HEK293 (cell line): ENCODE measurements around the gene SRRM2.
A peak's percentile ranks its signal among the peaks of the same experiment; 100 is the strongest.

Experiments used
- BCL11A ChIP-seq: fragments of 450-650 bp; formaldehyde crosslinking; IDR thresholded peaks from 2 replicates; pipeline ENCODE4 v1.5.1; 2016; ENCODE audit warnings: low read depth, missing biosample characterization, missing genetic modification characterization
- EGR2 ChIP-seq: fragments of 450-650 bp; formaldehyde crosslinking; IDR thresholded peaks from 2 replicates; pipeline ENCODE4 v1.5.1; 2016; ENCODE audit warnings: low read depth, missing biosample characterization, missing genetic modification characterization
- GLI4 ChIP-seq: fragments of 450-650 bp; formaldehyde crosslinking; IDR thresholded peaks from 2 replicates; pipeline ENCODE4 v1.5.1; 2016; ENCODE audit warnings: missing biosample characterization, missing genetic modification characterization
- GLIS1 ChIP-seq: fragments of 450-650 bp; formaldehyde crosslinking; IDR thresholded peaks from 2 replicates; pipeline ENCODE4 v1.5.1; 2016; ENCODE audit warnings: missing biosample characterization, missing genetic modification characterization
- KLF16 ChIP-seq: fragments of 450-650 bp; formaldehyde crosslinking; IDR thresholded peaks from 2 replicates; pipeline ENCODE4 v1.5.1; 2017; ENCODE audit warnings: missing biosample characterization, missing genetic modification characterization
- KLF8 ChIP-seq: fragments of 450-650 bp; formaldehyde crosslinking; IDR thresholded peaks from 2 replicates; pipeline ENCODE4 v1.5.1; 2016; ENCODE audit warnings: missing biosample characterization, missing genetic modification characterization
- KLF9 ChIP-seq: fragments of 450-650 bp; formaldehyde crosslinking; IDR thresholded peaks from 2 replicates; pipeline ENCODE4 v1.5.1; 2016; ENCODE audit warnings: missing biosample characterization, missing genetic modification characterization, low read depth
- TCF7L2 ChIP-seq: IDR thresholded peaks from 2 replicates; pipeline ENCODE4 v1.6.1; 2011; ENCODE audit warnings: low read depth, mild to moderate bottlenecking, inconsistent platforms, low read length, moderate library complexity, borderline replicate concordance
- WT1 ChIP-seq: fragments of 450-650 bp; formaldehyde crosslinking; IDR thresholded peaks from 2 replicates; pipeline ENCODE4 v1.5.1; 2016; ENCODE audit warnings: missing biosample characterization, missing genetic modification characterization
- ZBTB17 ChIP-seq: fragments of 450-650 bp; formaldehyde crosslinking; IDR thresholded peaks from 2 replicates; pipeline ENCODE4 v1.5.1; 2016; ENCODE audit warnings: missing biosample characterization, missing genetic modification characterization
- ZNF169 ChIP-seq: fragments of 450-650 bp; formaldehyde crosslinking; IDR thresholded peaks from 2 replicates; pipeline ENCODE4 v1.5.1; 2016; ENCODE audit warnings: missing biosample characterization, missing genetic modification characterization
- ZNF211 ChIP-seq: fragments of 450-650 bp; formaldehyde crosslinking; IDR thresholded peaks from 2 replicates; pipeline ENCODE4 v1.5.1; 2016; ENCODE audit warnings: low read depth, missing biosample characterization, missing genetic modification characterization
- ZNF239 ChIP-seq: fragments of 450-650 bp; formaldehyde crosslinking; IDR thresholded peaks from 2 replicates; pipeline ENCODE4 v1.5.1; 2016; ENCODE audit warnings: missing biosample characterization, missing genetic modification characterization
- ZNF335 ChIP-seq: fragments of 450-650 bp; formaldehyde crosslinking; conservative IDR thresholded peaks from 2 replicates; pipeline ENCODE4 v1.5.1; 2016; ENCODE audit warnings: missing biosample characterization, missing genetic modification characterization
- ZNF423 ChIP-seq: fragments of 450-650 bp; formaldehyde crosslinking; IDR thresholded peaks from 2 replicates; pipeline ENCODE4 v1.5.1; 2016; ENCODE audit warnings: missing biosample characterization, missing genetic modification characterization
- ZNF510 ChIP-seq: fragments of 450-650 bp; formaldehyde crosslinking; IDR thresholded peaks from 2 replicates; pipeline ENCODE4 v1.5.1; 2018; ENCODE audit warnings: mild to moderate bottlenecking, missing genetic modification characterization, missing biosample characterization; ENCODE audit not compliant: insufficient replicate concordance
- ZNF624 ChIP-seq: fragments of 450-650 bp; formaldehyde crosslinking; IDR thresholded peaks from 2 replicates; pipeline ENCODE4 v1.5.1; 2017; ENCODE audit warnings: missing biosample characterization, missing genetic modification characterization
- ZNF660 ChIP-seq: fragments of 450-650 bp; IDR thresholded peaks from 2 replicates; pipeline ENCODE4 v1.5.1; 2018; ENCODE audit warnings: missing biosample characterization, mild to moderate bottlenecking, missing genetic modification characterization
- ZNF701 ChIP-seq: fragments of 450-650 bp; formaldehyde crosslinking; IDR thresholded peaks from 2 replicates; pipeline ENCODE4 v1.5.1; 2016; ENCODE audit warnings: missing biosample characterization, missing genetic modification characterization
- TF ChIP-seq, protein P1 (sequence below): fragments of 450-650 bp; formaldehyde crosslinking; IDR thresholded peaks from 2 replicates; pipeline ENCODE4 v1.5.1; 2017; ENCODE audit warnings: missing biosample characterization, missing genetic modification characterization
- TF ChIP-seq, protein P2 (sequence below): fragments of 450-650 bp; IDR thresholded peaks from 2 replicates; pipeline ENCODE4 v1.5.1; 2018; ENCODE audit warnings: missing biosample characterization, mild to moderate bottlenecking, missing genetic modification characterization
- TF ChIP-seq, protein P3 (sequence below): fragments of 450-650 bp; formaldehyde crosslinking; IDR thresholded peaks from 2 replicates; pipeline ENCODE4 v1.5.1; 2016; ENCODE audit warnings: missing biosample characterization, missing genetic modification characterization
- TF ChIP-seq, protein P4 (sequence below): fragments of 450-650 bp; formaldehyde crosslinking; IDR thresholded peaks from 2 replicates; pipeline ENCODE4 v1.5.1; 2016; ENCODE audit warnings: missing biosample characterization, missing genetic modification characterization, borderline replicate concordance
- TF ChIP-seq, protein P5 (sequence below): fragments of 450-650 bp; formaldehyde crosslinking; IDR thresholded peaks from 2 replicates; pipeline ENCODE4 v1.5.1; 2016; ENCODE audit warnings: missing biosample characterization, missing genetic modification characterization, borderline replicate concordance
- TF ChIP-seq, protein P6 (sequence below): fragments of 450-650 bp; formaldehyde crosslinking; optimal IDR thresholded peaks from 2 replicates; pipeline ENCODE3; 2016; ENCODE audit warnings: missing biosample characterization, mild to moderate bottlenecking, missing genetic modification characterization

The SRRM2 gene

DNA sequence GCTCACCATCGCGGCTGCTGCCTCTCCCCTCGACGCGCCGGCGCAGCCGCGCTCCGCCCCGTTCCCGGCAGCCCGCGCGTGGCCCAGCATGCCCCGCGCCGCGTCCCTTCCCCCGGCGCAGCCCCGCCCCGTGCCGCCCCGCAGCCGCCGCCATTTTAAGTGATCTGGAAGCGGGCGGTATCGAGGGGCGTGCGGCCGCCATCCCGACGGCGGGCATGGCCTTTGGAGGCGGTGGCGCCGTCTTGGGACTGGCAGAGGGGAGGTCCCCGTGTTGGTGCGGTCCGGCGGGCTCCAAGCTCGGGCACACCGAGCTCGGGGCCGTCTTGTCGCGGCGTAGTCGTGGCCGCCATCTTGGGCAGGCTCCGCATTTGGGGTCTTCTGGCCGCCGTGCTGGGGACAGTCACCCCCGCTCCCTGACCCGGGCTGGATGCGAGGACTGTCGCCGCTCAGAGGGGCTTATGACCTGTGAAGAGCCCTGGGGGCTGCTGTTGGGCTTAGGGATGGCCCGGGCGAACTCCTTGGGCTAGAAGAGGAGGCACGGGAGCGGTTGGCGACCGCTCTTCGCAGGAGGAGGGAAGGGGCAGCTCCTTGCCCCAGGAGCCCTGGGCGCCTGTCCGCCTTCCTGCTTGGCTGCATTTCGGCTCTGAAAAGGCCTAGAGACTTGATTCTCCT, 24.9 kb downstream of the SRRM2 start, which contains the start of gene ELOB (continued):
- TF ChIP-seq, protein P1, sequence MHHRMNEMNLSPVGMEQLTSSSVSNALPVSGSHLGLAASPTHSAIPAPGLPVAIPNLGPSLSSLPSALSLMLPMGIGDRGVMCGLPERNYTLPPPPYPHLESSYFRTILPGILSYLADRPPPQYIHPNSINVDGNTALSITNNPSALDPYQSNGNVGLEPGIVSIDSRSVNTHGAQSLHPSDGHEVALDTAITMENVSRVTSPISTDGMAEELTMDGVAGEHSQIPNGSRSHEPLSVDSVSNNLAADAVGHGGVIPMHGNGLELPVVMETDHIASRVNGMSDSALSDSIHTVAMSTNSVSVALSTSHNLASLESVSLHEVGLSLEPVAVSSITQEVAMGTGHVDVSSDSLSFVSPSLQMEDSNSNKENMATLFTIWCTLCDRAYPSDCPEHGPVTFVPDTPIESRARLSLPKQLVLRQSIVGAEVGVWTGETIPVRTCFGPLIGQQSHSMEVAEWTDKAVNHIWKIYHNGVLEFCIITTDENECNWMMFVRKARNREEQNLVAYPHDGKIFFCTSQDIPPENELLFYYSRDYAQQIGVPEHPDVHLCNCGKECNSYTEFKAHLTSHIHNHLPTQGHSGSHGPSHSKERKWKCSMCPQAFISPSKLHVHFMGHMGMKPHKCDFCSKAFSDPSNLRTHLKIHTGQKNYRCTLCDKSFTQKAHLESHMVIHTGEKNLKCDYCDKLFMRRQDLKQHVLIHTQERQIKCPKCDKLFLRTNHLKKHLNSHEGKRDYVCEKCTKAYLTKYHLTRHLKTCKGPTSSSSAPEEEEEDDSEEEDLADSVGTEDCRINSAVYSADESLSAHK, result no peak
- TF ChIP-seq, protein P2, sequence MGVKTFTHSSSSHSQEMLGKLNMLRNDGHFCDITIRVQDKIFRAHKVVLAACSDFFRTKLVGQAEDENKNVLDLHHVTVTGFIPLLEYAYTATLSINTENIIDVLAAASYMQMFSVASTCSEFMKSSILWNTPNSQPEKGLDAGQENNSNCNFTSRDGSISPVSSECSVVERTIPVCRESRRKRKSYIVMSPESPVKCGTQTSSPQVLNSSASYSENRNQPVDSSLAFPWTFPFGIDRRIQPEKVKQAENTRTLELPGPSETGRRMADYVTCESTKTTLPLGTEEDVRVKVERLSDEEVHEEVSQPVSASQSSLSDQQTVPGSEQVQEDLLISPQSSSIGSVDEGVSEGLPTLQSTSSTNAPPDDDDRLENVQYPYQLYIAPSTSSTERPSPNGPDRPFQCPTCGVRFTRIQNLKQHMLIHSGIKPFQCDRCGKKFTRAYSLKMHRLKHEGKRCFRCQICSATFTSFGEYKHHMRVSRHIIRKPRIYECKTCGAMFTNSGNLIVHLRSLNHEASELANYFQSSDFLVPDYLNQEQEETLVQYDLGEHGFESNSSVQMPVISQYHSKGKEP (tag by site-specific recombination), result no peak
- TF ChIP-seq, protein P3, sequence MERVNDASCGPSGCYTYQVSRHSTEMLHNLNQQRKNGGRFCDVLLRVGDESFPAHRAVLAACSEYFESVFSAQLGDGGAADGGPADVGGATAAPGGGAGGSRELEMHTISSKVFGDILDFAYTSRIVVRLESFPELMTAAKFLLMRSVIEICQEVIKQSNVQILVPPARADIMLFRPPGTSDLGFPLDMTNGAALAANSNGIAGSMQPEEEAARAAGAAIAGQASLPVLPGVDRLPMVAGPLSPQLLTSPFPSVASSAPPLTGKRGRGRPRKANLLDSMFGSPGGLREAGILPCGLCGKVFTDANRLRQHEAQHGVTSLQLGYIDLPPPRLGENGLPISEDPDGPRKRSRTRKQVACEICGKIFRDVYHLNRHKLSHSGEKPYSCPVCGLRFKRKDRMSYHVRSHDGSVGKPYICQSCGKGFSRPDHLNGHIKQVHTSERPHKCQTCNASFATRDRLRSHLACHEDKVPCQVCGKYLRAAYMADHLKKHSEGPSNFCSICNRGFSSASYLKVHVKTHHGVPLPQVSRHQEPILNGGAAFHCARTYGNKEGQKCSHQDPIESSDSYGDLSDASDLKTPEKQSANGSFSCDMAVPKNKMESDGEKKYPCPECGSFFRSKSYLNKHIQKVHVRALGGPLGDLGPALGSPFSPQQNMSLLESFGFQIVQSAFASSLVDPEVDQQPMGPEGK, result peak; percentile 65
- TF ChIP-seq ZNF624, result no peak
- no peak; the same call in 1 of the 2 replicates for TF ChIP-seq WT1
- TF ChIP-seq TCF7L2, result no peak
- peak; percentile 76 for TF ChIP-seq KLF16
- TF ChIP-seq BCL11A (tag by site-specific recombination), result no peak
- TF ChIP-seq ZNF660, result no peak
- TF ChIP-seq, protein P4, sequence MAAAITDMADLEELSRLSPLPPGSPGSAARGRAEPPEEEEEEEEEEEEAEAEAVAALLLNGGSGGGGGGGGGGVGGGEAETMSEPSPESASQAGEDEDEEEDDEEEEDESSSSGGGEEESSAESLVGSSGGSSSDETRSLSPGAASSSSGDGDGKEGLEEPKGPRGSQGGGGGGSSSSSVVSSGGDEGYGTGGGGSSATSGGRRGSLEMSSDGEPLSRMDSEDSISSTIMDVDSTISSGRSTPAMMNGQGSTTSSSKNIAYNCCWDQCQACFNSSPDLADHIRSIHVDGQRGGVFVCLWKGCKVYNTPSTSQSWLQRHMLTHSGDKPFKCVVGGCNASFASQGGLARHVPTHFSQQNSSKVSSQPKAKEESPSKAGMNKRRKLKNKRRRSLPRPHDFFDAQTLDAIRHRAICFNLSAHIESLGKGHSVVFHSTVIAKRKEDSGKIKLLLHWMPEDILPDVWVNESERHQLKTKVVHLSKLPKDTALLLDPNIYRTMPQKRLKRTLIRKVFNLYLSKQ (tag by site-specific recombination), result no peak
- TF ChIP-seq EGR2 (tag by site-specific recombination), result no peak; the same call in 1 of the 2 replicates
- TF ChIP-seq GLI4, result 0 out of 2 replicates have a peak, but pooled peaks have one; percentile 40
- no peak for TF ChIP-seq ZNF701 (tag by site-specific recombination)
- TF ChIP-seq ZNF211 (tag by site-specific recombination), result no peak
- no peak for TF ChIP-seq GLIS1 (tag by site-specific recombination)
- TF ChIP-seq KLF9 (tag by site-specific recombination), result peak; percentile 68; the same call in 1 of the 2 replicates
- TF ChIP-seq ZNF510 (tag by site-specific recombination), result no peak
- no peak for TF ChIP-seq ZNF423 (tag by site-specific recombination)
- TF ChIP-seq, protein P5, sequence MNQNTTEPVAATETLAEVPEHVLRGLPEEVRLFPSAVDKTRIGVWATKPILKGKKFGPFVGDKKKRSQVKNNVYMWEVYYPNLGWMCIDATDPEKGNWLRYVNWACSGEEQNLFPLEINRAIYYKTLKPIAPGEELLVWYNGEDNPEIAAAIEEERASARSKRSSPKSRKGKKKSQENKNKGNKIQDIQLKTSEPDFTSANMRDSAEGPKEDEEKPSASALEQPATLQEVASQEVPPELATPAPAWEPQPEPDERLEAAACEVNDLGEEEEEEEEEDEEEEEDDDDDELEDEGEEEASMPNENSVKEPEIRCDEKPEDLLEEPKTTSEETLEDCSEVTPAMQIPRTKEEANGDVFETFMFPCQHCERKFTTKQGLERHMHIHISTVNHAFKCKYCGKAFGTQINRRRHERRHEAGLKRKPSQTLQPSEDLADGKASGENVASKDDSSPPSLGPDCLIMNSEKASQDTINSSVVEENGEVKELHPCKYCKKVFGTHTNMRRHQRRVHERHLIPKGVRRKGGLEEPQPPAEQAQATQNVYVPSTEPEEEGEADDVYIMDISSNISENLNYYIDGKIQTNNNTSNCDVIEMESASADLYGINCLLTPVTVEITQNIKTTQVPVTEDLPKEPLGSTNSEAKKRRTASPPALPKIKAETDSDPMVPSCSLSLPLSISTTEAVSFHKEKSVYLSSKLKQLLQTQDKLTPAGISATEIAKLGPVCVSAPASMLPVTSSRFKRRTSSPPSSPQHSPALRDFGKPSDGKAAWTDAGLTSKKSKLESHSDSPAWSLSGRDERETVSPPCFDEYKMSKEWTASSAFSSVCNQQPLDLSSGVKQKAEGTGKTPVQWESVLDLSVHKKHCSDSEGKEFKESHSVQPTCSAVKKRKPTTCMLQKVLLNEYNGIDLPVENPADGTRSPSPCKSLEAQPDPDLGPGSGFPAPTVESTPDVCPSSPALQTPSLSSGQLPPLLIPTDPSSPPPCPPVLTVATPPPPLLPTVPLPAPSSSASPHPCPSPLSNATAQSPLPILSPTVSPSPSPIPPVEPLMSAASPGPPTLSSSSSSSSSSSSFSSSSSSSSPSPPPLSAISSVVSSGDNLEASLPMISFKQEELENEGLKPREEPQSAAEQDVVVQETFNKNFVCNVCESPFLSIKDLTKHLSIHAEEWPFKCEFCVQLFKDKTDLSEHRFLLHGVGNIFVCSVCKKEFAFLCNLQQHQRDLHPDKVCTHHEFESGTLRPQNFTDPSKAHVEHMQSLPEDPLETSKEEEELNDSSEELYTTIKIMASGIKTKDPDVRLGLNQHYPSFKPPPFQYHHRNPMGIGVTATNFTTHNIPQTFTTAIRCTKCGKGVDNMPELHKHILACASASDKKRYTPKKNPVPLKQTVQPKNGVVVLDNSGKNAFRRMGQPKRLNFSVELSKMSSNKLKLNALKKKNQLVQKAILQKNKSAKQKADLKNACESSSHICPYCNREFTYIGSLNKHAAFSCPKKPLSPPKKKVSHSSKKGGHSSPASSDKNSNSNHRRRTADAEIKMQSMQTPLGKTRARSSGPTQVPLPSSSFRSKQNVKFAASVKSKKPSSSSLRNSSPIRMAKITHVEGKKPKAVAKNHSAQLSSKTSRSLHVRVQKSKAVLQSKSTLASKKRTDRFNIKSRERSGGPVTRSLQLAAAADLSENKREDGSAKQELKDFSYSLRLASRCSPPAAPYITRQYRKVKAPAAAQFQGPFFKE (tag by site-specific recombination), result no peak
- TF ChIP-seq ZNF239, result no peak
- TF ChIP-seq KLF8, result peak; percentile 85
- no peak for TF ChIP-seq ZNF169
- peak; percentile 95 for TF ChIP-seq ZNF335 (tag by site-specific recombination)
- no peak for TF ChIP-seq ZBTB17 (tag by site-specific recombination)
- TF ChIP-seq, protein P6, sequence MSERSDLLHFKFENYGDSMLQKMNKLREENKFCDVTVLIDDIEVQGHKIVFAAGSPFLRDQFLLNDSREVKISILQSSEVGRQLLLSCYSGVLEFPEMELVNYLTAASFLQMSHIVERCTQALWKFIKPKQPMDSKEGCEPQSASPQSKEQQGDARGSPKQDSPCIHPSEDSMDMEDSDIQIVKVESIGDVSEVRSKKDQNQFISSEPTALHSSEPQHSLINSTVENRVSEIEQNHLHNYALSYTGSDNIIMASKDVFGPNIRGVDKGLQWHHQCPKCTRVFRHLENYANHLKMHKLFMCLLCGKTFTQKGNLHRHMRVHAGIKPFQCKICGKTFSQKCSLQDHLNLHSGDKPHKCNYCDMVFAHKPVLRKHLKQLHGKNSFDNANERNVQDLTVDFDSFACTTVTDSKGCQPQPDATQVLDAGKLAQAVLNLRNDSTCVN (tag by site-specific recombination), result peak; percentile 82
